Measurements from ENCODE around the gene COMMD7. TPM values are rescaled to one million over a fixed set of nuclear protein-coding genes. Genes with fewer than 3 reads are reported as not detected.

Gene COMMD7
- total and polyA plus RNA-seq, 4 donors: 26.1 to 53.4 (median 43.0) TPM

DNA sequence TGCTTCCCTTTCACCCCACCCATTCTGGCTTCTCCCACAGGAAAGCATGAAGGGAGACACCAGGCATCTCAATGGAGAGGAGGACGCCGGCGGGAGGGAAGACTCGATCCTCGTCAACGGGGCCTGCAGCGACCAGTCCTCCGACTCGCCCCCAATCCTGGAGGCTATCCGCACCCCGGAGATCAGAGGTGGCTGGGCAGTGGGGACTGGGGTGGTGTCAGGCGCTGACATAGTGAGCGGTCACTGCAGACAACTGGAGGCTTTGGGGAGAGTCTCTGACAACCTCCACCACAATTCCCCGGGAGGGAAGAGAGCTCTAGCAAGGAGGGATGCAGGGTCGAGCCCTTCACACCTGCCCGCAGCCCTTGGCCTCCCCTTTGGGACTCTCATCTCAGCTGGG is 37.0 kb upstream of the COMMD7 start:
- H3K9ac ChIP-seq (ENCODE audit: insufficient read depth in 1 of 2, low read length in 2 of 2): no peak overlapping the region
- no peaks in the 10 kb centered on the region for H3K27me3 ChIP-seq (ENCODE audit: control insufficient read depth in 3 of 3, insufficient read depth in 3 of 3, low read length in 2 of 3)
- 96% methylated on average over 16 of the region's 16 CpGs for WGBS, 2 donors
- H3K36me3 ChIP-seq (ENCODE audit: control insufficient read depth in 4 of 4, insufficient read depth in 4 of 4, low read length in 4 of 4): peaks cover 0 to under 1% (median 0%) of the 10 kb centered on the region in 4 donors
- no peaks in the 10 kb centered on the region for H3K9me3 ChIP-seq (ENCODE audit: control insufficient read depth in 4 of 4, insufficient read depth in 3 of 4, low read length in 3 of 4)
- H3K4me3 ChIP-seq: no peak overlapping the region
- TF ChIP-seq, protein P1, sequence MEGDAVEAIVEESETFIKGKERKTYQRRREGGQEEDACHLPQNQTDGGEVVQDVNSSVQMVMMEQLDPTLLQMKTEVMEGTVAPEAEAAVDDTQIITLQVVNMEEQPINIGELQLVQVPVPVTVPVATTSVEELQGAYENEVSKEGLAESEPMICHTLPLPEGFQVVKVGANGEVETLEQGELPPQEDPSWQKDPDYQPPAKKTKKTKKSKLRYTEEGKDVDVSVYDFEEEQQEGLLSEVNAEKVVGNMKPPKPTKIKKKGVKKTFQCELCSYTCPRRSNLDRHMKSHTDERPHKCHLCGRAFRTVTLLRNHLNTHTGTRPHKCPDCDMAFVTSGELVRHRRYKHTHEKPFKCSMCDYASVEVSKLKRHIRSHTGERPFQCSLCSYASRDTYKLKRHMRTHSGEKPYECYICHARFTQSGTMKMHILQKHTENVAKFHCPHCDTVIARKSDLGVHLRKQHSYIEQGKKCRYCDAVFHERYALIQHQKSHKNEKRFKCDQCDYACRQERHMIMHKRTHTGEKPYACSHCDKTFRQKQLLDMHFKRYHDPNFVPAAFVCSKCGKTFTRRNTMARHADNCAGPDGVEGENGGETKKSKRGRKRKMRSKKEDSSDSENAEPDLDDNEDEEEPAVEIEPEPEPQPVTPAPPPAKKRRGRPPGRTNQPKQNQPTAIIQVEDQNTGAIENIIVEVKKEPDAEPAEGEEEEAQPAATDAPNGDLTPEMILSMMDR (IDR thresholded peaks at IDR 0.05; ENCODE audit: control extremely low read depth, extremely low read depth): no peak
- H3K4me1 ChIP-seq (ENCODE audit: control insufficient read depth in 5 of 5, insufficient read depth in 5 of 5, low read length in 5 of 5): no peaks in the 10 kb centered on the region
- H3K27ac ChIP-seq (ENCODE audit: low read depth in 1 of 2, low read length in 1 of 2): no peak overlapping the region
- ATAC-seq (ENCODE audit: insufficient read depth, low FRiP score) (no peak), DNase-seq (no peak)

DNA sequence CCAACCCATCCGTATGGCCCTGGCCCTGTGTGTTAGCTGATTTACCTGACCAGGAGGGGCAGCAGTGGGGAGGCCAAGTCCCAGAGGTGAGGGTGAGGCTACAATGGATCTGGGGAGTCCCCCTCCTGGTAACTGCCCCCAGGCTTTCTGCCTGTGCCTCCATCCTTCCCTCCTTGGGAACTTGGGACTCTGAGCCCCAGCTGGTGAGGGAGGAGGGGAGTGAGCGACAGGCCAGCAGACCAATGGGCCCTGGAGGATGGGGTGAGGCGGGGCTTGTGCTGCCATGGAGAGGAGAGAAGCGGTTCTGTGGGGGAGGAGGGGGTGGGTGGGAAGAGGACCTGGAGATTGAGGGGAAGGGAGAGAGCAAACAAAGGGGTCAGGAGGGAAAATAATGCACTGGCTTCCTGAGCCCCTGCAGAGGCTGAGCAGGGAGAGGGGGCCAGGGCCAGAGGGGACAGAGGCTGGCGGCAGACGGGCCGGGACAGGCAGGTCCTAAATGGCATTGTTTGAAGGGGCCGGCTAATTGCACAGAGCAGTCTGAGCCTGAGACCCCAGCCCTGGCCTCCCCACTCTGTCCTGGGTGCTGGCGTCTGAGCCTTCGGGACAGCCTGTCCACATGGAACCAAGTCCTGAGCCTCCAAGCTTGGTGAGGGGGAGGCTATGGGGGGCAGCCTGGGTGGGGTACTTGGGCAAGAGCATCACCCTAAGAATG is 36.4 kb upstream of the COMMD7 start:
- Histone ChIP-seq H3K36me3 (ENCODE audit: control insufficient read depth in 4 of 4, insufficient read depth in 4 of 4, low read length in 4 of 4) (no peaks in the 10 kb centered on the region), H3K4me1 (ENCODE audit: control insufficient read depth in 5 of 5, insufficient read depth in 5 of 5, low read length in 5 of 5) (no peaks in the 10 kb centered on the region), H3K9ac (ENCODE audit: insufficient read depth in 1 of 2, low read length in 2 of 2) (no peak overlapping the region), H3K4me3 (no peak overlapping the region), H3K27me3 (ENCODE audit: control insufficient read depth in 3 of 3, insufficient read depth in 3 of 3, low read length in 2 of 3) (no peaks in the 10 kb centered on the region), H3K9me3 (ENCODE audit: control insufficient read depth in 4 of 4, insufficient read depth in 3 of 4, low read length in 3 of 4) (no peaks in the 10 kb centered on the region), H3K27ac (ENCODE audit: low read depth in 1 of 2, low read length in 1 of 2) (no peak overlapping the region)
- TF ChIP-seq, protein P1 (IDR thresholded peaks at IDR 0.05; ENCODE audit: control extremely low read depth, extremely low read depth): no peak
- ATAC-seq (ENCODE audit: insufficient read depth, low FRiP score) (no peak), DNase-seq (peak in 1 of 3 donors; percentile 24)
- WGBS, 2 donors: 92 to 94% methylated on average over 10 of the region's 10 CpGs

DNA sequence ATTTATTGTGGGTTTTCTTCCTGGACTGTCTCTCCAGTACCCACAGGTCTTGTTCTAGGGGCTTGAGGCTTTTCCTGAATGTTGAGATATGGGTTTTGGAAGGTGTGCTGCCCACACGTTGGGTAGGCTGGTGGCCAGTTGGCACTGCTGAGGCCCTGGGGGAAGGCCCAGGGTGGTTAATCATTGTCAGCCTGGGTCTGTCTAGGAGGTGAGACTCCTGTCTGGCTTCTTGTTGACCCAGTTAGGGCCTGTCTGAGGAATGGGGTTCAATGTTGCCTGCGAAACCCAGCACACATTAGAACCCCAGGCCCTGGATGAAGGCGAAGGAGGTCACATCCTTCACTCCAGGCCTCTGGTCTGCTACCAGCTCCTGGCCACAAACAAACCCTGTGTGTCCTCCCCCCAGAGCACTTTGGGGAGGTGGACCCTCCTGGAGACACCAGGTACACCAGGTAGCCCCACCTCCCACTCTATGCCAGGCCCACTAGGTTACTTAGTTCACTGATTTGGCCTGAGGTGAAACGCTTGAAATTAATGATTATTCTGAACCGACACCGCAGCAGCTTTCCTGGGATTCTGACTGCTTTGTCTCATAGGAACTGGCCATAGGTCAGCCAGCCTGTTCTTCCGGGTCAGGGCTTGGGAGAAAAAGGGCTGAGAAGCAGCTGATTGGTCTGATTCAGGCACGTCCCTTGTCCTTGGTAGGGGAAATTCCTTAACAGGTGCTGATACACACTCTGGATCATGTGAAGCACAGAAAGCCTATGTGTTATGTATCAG is 34.1 kb upstream of the COMMD7 start:
- Histone ChIP-seq H3K27me3 (ENCODE audit: control insufficient read depth in 3 of 3, insufficient read depth in 3 of 3, low read length in 2 of 3) (no peaks in the 10 kb centered on the region), H3K4me3 (no peak overlapping the region), H3K9me3 (ENCODE audit: control insufficient read depth in 4 of 4, insufficient read depth in 3 of 4, low read length in 3 of 4) (no peaks in the 10 kb centered on the region), H3K27ac (ENCODE audit: low read depth in 1 of 2, low read length in 1 of 2) (no peak overlapping the region), H3K9ac (ENCODE audit: insufficient read depth in 1 of 2, low read length in 2 of 2) (no peak overlapping the region), H3K36me3 (ENCODE audit: control insufficient read depth in 4 of 4, insufficient read depth in 4 of 4, low read length in 4 of 4) (no peaks in the 10 kb centered on the region), H3K4me1 (ENCODE audit: control insufficient read depth in 5 of 5, insufficient read depth in 5 of 5, low read length in 5 of 5) (no peaks in the 10 kb centered on the region)
- 80 to 87% methylated on average over 8 of the region's 8 CpGs for WGBS, 2 donors
- ATAC-seq (ENCODE audit: insufficient read depth, low FRiP score): no peak
- no peak for DNase-seq
- TF ChIP-seq, protein P1 (IDR thresholded peaks at IDR 0.05; ENCODE audit: control extremely low read depth, extremely low read depth): no peak
